ENCODE data around the gene LOXL4.

Gene LOXL4

DNA sequence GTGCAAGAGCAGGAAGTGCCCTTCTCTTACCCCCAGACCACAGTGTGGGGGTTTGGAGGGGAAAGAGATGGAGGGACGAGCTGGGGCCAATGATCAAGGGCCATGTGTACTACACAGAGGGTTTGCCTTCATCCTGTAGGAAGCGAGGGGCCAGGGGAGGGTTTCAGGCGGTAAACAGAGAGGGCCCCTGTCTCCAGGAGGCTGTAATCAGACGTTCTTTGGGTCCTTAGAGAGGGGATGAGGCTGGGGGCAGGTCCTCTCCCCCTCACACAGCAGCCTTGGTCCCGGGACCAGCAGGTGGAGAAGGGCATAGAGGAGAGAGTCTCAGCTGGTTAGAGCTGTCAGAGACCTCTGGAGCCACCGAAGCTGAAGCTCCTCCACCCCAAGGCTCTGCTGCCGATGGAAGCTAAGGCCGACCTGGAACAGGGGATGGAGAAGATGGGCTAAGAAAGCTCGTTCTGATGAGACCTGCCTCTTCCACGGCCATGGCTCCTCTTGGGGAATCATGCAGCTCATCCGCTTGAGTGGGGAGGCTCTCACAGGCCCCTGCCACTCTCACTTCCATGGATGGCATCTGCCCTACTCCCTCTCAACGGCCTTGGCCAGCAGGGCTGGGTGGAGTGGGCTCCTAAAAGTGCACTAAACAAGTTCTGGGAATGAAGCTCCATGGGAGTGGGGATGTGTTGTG, 3.5 kb downstream of the LOXL4 start:
- DNase-seq (ENCODE audit: low spot score): no peak

DNA sequence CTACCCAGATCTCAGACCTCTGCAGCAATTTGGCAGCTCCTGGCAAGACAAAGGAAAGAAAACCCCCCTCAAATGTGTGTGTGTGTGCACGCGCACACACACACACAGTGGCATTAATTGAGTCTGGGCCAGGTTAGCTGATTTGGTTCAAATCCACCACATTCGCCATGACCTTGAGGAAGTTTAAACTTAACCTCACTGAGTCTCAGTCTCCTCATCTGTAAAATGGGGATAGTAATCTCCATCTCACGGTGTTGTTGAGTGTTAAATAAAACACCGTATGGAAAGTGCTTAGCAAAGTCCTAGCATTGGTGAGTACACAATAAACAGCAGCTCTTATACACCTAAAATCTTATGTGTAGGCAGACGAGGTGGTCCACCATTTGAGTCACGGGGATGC, 4.9 kb downstream of the LOXL4 start:
- no peak for DNase-seq (ENCODE audit: low spot score)

DNA sequence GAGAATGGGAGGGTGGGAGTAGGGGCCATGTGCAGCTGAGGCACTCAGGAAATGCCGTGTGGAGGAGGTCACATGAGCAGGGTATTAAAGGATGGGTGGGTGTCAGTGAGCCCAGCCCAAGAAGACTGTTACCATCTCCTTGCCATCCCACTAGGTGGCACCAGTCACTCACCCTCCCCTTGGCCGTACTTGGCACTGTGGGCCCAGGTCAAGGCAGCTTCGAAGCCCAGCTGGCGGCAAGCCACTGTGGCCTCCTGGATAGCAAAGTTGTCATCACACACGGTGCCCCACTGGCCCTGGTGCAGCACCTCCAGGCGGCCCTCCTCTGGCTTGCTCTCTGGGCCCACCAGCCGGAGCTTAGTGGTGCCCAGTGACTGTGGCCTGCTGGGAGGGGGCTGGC, 5.4 kb downstream of the LOXL4 start:
- DNase-seq (ENCODE audit: low spot score): no peak

DNA sequence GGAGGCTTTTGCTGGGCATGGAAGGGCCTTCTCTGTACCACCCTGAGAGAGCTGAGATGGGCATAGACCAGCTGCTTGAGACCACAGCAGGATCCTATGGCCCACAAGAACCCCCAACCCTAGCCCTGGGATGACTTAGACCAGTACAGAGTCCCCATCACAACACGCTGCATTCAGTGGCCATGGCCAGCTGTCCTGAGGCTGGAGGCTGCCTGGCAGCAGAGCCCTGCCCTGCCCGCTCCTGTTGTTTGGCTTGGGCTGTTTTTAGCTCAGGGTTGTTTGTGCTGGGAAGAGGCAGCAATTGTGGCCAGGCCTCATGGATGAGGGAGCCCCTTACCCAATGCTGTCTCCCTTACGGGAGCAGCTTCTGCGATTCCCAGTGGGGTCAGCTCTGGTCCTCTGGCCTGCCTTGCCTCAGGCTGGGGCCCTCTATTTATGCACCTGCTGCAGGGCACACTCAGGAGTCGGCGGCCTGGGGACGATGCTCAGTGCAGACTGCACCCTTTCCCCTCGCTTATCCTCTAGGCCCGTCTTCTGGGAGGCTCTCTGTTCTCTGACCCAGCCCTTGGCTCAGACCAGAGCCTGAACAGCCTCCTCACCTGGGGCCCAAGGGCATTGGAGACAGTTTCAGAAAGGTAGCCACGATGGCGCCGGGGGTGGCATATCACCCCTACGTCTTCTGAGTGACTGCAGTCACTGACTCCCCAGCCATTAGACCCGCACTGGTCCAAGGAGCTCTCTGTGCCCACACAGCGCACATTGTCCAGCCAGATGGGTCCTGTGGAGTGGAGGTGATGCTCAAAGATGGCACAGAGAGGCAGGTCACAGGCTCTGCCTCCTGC, 6.3 kb downstream of the LOXL4 start:
- no peak for DNase-seq (ENCODE audit: low spot score)

DNA sequence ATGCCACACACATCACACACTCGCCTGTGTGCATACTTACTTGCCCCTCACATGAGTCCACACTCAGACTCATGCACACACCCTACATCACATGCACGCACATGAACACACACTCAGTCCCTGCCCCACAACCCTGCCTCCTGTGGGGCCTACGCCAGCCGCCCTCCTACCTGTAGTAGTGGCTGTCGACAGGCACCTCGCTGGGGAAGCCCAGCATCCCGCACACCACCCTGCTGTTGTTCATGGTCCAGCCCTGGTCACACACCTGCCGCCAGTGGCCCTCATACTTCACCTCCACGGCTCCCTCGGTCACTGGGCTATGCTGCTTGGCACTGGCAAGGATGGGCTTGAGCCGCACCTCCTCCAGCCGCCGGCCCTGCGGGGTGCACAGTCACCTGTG, 7.2 kb downstream of the LOXL4 start:
- no peak for DNase-seq (ENCODE audit: low spot score)

DNA sequence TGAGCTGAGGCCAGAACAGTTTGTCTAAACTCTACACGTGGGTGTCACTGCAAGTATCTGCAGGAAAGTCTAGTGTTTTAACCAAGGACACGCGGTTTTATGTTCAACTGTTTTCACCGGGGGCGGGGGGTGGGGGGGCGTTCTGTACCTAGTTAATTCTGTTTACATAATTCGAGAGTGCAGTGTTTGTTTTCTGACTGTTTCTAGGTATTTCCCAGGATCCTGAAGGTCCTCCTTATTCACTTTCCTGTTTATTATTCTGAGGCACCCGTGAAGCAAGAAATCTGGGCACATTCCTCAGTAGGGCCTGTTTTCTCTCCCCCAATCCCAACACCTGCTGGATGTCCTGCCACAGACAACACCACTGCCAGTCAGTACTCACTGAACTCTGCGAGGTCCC, 7.6 kb downstream of the LOXL4 start:
- no peak for DNase-seq (ENCODE audit: low spot score)

DNA sequence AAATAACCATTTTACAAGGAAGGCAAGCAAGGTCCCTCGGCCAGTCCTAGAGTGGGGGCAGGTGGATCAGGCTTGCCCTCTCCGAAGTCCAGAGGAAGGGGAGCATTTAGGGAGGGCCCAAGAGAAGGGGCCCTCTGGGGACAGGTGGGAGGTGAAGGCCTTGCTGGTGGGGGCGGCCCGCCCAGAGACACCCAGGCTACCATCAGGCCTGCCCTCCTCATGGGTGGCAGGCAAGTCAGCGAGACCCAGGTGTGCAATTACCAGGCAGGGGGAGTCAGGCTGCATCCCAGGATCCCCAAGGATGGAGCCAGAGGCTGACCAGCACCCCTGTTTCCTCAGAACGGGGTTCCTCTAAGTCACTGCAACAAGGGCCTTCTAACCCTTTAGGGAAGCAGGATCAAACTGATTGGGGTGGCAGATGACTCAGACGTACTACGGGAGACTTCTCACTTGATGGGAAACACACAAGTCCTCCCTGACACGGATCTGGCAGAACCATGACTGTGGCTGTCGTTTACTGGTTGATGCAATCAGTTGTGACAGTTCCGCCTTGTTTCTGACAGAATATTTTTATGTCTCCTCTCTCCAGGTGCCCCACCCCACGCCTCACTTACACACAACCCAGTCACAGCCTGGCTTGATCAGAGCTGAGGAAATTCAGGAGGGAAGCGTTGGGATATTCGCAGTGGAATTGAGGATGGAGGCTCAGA, 8.2 kb downstream of the LOXL4 start:
- DNase-seq (ENCODE audit: low spot score): no peak

DNA sequence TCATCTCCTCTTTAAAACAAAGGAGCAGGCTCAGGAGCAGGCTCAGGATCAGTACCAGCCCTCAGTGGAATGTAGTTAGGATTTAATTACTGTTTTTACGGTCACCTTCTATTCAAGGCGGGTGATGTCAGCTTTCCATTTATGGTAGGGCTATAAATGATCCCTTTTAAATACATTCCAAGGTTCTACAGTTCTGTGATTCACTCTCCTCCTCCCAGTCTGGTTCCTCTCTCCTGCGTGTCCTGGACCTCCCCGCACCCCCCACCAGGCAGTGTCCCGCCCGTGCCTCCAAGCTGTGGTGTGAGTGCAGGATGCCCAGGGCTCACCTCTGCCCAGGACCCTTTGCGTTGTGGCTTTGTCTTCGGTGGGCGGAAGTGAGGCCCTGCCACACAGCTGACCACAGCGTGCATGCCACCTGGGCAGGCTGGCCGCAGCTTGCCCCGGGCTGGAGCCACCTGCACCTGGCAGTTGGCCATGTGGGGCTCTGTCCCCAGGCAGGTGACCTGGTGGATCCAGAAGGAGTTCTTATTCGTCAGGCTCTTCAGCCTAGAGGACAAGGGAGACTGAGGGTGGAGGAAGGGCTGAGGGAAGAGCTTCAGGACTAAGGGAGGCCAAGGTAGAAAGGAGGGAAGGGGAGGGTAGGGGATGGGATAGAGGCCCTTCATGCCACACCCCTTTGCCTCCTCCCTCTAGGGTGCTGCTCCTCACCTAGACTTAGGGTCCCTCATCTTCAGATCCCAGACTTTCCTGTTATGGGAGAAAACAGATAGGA, 9.1 kb downstream of the LOXL4 start:
- DNase-seq (ENCODE audit: low spot score): no peak

DNA sequence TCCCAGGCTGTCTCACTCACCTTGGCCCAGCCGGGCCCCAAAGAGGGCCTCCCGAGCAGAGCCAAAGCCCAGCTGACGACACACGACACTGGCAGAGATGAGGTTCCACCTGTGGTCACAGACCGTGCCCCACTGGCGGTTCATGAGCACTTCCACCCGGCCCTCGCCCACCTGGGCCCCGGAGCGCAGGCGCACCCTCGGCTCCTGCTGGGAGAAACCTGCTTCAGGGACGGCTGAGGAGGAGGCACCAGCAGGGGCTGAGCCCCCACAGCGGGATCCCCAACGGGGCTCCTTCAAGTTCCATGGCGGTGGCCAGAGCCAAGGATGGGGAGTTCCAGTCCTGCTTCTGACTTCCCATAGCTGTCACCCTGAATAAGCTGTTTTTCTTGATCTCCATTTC, 10.0 kb downstream of the LOXL4 start:
- no peak for DNase-seq (ENCODE audit: low spot score)

DNA sequence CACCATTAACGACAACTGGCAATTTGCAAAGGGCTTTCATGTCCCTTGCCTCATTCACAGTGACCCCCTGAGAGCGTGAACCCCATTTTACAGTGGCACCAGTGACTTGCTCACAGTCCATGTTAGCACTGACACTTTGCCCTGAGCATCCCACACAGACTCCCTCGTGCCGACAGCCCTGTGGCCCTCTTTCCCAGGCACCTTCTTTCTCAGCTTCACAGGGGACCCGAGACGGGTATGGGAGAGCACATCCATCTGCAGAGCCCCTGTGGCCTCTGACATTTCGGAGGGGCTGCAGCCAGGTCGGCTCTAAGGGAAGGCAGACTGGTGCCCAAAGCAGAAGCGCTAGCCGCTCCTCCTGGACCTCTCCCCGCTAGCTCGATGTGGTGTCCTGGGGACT, 10.8 kb downstream of the LOXL4 start:
- DNase-seq (ENCODE audit: low spot score): no peak

DNA sequence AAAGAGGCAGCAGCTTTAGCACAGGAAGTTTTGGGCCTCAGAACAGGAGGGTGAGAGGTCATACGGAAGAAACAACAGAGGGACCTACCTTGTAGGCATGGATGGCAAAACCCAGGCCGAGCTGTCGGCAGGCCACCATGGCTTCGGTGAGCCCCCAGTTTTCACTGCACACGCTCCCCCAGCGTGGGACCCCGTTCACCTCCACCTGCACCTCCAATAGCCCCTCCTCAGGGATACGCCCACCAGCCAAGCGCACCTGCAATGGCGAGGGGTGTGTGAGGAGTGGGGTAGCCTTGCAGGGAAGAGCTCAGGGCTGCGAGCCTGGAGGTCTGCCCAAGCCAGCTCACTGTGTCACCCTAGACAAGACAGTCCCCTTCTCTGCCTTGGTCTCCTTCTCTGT, 11.3 kb downstream of the LOXL4 start:
- DNase-seq (ENCODE audit: low spot score): no peak

DNA sequence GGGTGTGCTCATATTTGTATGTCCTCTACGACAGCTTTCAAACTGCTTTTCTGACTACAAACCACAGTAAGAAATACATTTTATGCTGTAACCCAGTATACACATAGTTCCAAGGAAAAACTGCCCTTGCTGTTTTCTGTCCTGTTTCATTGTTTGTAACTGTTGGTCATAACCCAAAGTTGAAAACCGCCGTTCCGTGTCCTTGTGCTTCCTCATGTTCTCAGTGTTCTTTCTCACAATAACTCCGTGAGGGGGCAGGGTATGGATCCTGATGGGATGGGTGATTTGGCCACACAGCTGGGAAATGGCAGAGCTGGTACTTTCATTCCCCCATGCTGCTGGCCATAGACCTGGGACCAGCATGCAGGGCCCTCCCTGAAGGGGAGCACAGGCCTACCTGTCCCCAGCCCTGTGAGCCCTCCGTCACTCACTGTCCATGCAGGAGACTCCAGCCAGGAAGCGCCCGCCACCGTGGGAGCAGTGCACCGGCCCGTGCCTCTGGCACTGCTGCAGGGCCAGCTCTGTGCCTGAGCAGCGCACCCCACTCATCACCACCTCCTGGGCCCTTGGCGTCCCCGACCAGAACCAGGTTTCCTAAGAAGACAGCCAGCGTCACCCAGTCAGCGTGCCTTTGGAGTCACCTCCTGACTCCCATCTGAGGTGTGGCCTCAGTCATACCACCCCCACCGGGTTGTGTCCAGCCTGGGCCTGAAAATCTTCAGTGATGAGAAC, 12.7 kb downstream of the LOXL4 start:
- no peak for DNase-seq (ENCODE audit: low spot score)

DNA sequence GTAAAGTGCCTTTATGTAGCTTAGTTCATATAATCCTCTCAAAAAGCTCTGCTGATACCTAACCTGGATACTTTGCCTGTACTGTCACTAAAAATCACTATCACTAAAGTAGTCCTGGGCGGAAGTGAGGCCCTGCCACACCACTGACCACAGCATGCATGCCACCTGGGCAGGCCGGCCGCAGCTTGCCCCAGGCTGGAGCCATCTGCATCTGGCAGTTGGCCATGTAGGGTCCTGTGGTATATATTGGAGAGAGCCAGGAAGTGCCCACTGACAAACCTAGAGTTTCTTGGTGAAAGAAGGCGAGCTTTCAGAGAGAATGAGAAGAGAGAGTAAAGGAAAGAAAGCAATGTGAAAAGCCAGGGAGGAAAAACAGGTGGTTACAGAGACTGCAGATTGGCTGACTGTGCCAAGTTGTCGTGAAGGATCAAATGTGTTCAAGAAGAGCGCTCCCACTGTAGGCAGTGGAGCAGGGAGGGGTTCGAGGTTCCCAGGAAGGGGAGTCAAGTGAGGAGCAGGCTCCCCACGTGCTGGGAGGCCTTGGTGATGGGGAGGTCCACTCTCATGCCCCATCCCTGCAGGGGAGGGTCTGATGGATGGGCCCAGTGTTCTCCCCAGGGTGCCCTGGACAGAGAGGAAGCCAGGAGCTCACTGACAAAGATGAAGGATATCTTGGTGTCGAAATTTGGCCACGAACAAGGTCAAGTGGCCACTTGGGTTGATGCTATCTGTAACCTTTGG, 13.6 kb downstream of the LOXL4 start:
- DNase-seq (ENCODE audit: low spot score): no peak

DNA sequence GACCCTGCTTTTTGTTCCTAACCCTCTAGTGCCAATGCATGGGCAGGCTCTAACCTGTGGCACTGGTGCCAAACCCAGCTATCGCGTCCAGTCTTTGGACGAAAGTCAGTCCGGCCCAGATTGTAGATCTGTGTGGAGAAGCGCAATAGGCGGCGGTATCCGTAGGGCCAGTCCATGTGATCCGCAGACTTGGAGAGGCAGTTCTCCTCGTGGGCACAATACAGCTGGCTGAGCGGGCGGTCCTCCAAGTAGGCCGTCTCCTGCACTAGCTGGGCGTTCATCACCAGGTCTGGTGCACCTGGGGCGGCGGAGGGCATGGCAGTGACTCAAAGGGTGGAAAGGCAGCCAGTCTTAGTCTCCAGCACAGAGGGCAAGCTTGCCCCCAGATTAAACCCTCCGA, 14.5 kb downstream of the LOXL4 start:
- DNase-seq (ENCODE audit: low spot score): no peak

DNA sequence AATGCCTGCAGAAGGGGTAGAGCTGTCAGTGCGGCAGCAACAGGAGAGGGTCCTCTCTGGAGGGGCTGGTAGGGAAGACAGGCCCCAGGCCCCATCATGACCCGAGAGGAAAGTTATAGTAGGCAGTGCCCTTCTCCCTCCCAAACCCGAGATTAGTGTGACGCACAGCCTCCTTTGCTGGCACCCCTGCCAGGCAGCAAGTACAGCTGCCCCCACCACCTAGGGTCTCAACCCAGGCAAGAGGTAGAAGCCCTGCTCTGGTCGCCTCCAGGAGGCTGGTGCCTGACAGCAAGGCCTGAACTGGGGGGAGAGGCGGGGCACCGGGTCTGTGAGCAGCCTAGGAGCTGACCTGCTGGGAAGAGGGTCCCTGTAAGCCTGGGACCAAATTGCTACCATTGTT, 15.5 kb downstream of the LOXL4 start:
- no peak for DNase-seq (ENCODE audit: low spot score)

DNA sequence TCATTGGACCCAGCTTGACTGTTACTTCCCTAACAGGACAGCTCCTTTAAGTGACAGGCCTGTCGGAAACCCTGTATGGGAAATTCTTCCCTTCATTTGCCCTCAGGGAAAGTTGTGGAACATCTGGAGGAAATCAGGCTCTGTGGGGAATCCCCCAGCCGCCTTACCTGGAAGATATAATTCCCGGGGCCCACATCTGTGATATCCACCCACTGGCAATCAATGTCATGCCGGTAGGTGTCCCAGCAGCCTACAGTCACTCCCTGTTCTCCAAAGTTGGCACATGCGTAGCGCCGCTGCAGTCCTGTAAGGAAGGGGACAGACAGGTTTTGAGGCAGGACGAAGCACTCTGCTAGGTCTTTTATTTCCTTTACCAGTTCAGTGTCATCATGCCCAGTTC, 16.6 kb downstream of the LOXL4 start:
- DNase-seq (ENCODE audit: low spot score): no peak

DNA sequence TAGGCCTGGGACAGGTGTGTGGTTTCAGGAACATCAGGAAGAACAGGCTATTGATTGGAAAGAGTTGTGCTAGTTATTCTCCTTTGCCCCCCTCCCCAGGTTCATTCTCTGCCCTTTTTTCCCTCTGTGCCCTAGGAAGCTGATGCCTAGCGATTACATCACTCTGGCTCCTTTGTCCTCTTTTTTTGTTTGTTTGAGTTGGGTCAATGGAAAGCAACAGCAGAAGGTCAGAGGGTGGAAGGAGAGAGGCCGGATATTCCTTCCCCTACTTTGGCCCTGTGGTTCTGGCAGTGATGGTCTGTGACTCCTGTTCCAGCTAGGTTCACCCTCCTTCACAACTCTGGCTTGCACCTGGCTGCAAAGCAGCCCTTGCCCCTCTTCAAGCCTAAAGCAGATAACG, 18.9 kb downstream of the LOXL4 start:
- no peak for DNase-seq (ENCODE audit: low spot score)

DNA sequence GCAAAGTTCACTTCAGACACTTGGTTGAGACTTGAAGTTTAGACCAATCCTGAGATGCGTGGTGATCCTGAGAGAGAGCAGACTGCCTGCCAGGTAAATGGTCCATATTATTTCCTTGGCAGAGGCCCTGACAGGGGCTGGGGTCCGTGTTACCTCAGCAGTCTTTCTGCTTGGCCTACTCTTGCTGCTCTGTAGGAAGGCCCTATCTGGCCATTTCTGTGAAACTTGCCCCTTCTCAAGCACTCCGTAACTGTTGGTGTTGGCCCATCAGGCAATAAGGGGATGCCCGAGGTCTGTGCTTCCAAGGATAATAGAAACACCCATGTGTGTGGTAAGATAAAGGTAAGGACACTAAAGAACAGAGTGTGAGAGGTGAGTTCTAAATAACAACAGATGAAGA, 20.0 kb downstream of the LOXL4 start:
- DNase-seq (ENCODE audit: low spot score): no peak

DNA sequence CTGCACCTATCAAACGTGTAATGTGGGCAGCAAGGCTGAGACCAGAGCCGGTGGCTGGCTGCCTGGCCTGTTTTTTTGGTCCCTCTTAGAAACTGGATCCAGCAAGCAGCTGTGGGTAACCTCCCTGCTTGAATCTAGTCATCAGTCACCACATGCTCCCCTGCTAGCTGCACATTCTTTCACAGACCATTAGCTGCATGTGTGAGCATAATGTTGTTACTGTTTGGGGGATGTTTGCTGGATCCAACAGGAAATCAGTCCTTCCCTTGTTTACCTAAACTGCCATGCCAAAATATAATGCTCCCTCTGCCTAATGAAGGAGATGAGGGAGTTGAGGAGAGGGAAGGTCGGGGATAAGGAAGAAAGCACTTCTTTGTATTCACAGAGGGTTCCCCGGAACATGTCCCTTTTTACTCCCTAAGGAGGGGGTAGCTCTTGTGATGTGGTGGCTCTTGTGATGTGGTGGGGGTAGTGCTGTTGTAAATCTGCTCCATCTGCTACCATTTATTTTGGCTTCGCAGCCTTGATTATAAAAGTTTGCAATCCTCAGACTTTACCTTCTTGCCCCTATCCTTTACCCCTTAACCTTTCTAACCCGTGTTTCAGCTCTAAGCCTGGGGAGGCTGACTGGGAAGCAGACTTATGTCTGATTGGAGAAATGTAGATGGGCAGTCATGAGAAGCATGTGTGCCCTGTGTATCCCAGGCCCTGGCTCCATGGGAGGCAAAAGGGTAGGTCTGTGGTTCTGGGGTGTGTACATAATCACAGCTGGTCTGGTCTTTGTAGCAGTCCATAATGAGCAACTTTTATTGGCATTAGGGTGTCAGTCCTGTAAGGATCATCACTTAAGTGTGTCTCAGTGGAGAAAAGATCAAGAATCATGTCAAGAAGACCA, 20.8 kb downstream of the LOXL4 start:
- no peak for DNase-seq (ENCODE audit: low spot score)

DNA sequence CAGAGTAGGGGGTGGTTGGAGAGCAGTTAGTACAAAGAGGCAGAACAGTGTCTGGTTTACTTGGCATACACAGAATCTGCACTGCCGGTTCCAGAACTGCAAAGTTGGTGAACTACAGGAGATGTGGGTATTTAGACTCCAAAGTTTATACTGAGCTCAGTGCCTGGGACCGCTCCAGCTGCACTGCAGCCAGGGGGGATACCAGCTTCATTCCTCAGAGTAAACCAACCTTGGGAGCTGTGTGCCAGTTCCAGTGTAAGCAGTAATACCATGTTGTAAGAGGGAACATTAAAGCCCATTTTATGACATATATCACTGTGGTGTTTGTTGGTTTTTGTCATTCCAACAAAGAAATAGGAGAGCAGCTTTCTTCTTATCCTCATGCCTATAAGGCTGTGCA, 23.4 kb downstream of the LOXL4 start:
- DNase-seq (ENCODE audit: low spot score): no peak
